ENCODE data around the gene GIMAP2. TPM values are rescaled to one million over a fixed set of nuclear protein-coding genes. Genes with fewer than 3 reads are reported as not detected.

Gene GIMAP2
- total RNA-seq, 1 donor from 2014 or later = 1.9 TPM

DNA sequence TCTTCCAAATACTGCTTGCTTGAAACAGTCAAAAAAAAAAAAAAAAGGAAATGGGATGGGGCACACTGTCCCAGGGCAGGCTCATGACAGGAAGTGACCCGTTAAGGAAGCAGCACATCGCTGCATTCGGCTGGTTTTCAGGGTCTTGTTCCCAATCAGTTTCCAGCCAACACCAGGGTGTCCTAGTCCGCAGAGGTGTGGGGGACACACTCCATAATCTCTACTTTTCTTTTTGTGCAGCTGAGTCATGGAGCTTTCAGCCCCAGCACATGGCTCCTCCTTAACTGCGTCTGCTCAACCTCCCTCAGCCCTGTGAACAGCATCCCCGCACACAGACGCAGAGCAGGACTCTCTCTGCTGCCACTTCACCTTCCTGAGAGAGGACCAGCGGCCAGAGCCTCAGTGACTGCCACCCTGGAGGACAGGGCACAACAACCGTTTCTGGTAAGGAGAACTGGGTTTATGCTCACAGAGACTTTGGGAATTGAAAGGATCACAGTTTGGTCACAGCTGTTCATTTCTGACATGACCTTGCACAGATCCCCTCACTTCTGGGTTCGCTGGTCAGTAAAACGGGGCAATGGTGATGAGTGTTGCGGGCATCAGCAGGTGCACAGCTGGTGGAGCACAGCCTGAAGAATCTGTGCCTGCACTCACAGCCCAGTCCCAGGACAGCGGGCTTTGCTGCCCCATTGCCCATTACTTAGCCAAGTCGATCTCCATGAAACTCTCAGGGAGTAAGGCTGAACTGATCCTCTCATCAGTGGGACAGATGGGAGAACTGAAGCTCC lies 52.0 kb downstream of the GIMAP2 start, which contains the start of gene GIMAP5:
Gene GIMAP5 (plus strand): TSS at position 154 of the 791 bp plus-strand sequence. CDS start 3,467 bp downstream, outside the sequence.
- H3K4me3 Mint-ChIP-seq (ENCODE audit: unreplicated experiment) = peak within 1 kb of the TSS; percentile 94
- H3K27me3 Mint-ChIP-seq (ENCODE audit: unreplicated experiment) = peaks cover 3% of the 10 kb centered on the region
- no peak for DNase-seq (ENCODE audit: low spot score)
- H3K36me3 Mint-ChIP-seq (ENCODE audit: low read depth, unreplicated experiment) = peaks cover 51% of the 10 kb centered on the region
- H3K27ac Mint-ChIP-seq (ENCODE audit: unreplicated experiment) = peak within 1 kb of the TSS; percentile 50
- peaks cover 4% of the 10 kb centered on the region for H3K9me3 Mint-ChIP-seq (ENCODE audit: unreplicated experiment)
- H3K4me1 Mint-ChIP-seq (ENCODE audit: unreplicated experiment) = peaks cover 71% of the 10 kb centered on the region
- TF ChIP-seq, protein P1, sequence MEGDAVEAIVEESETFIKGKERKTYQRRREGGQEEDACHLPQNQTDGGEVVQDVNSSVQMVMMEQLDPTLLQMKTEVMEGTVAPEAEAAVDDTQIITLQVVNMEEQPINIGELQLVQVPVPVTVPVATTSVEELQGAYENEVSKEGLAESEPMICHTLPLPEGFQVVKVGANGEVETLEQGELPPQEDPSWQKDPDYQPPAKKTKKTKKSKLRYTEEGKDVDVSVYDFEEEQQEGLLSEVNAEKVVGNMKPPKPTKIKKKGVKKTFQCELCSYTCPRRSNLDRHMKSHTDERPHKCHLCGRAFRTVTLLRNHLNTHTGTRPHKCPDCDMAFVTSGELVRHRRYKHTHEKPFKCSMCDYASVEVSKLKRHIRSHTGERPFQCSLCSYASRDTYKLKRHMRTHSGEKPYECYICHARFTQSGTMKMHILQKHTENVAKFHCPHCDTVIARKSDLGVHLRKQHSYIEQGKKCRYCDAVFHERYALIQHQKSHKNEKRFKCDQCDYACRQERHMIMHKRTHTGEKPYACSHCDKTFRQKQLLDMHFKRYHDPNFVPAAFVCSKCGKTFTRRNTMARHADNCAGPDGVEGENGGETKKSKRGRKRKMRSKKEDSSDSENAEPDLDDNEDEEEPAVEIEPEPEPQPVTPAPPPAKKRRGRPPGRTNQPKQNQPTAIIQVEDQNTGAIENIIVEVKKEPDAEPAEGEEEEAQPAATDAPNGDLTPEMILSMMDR (IDR thresholded peaks at IDR 0.05; ENCODE audit: unreplicated experiment) = no peak

DNA sequence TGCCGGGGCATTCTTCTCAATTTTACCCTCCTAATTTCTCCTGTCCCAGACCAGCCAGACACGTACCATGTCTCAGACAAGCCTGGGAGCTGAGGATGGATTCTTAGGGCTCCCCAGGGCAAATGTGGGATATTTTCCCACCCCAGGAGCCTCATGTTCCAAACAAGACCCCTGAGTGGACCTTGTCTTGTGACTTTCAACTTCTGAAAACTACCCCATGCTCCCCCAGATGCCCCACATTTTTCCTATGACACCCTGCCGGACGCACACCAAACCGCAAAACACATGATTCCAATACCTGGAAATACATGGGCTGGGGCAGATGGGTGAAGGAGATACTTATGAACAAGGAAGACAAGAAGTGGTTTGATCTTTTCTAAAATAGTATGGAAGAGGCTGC lies 52.6 kb downstream of the GIMAP2 start:
- Mint-ChIP-seq H3K9me3 (ENCODE audit: unreplicated experiment) (peaks cover 4% of the 10 kb centered on the region), H3K36me3 (ENCODE audit: low read depth, unreplicated experiment) (peaks cover 52% of the 10 kb centered on the region), H3K4me1 (ENCODE audit: unreplicated experiment) (peaks cover 77% of the 10 kb centered on the region), H3K4me3 (ENCODE audit: unreplicated experiment) (peak overlapping the region; percentile 94), H3K27me3 (ENCODE audit: unreplicated experiment) (peaks cover 5% of the 10 kb centered on the region), H3K27ac (ENCODE audit: unreplicated experiment) (peak overlapping the region; percentile 50)
- DNase-seq (ENCODE audit: low spot score) = no peak
- TF ChIP-seq, protein P1 (IDR thresholded peaks at IDR 0.05; ENCODE audit: unreplicated experiment) = no peak

- TF ChIP-seq, protein P1 (IDR thresholded peaks at IDR 0.05; ENCODE audit: unreplicated experiment) = no peak
- Mint-ChIP-seq H3K4me1 (ENCODE audit: unreplicated experiment) (peaks cover 82% of the 10 kb centered on the region), H3K27me3 (ENCODE audit: unreplicated experiment) (peaks cover 5% of the 10 kb centered on the region), H3K36me3 (ENCODE audit: low read depth, unreplicated experiment) (peaks cover 54% of the 10 kb centered on the region), H3K4me3 (ENCODE audit: unreplicated experiment) (peak overlapping the region; percentile 94), H3K9me3 (ENCODE audit: unreplicated experiment) (peaks cover 4% of the 10 kb centered on the region), H3K27ac (ENCODE audit: unreplicated experiment) (peak overlapping the region; percentile 50)
- DNase-seq (ENCODE audit: low spot score) = no peak
Measured at GRCh38 chr7:150738591-150739001, 53.1 kb downstream of the GIMAP2 start.

GRCh38 chr7:150739033-150739432 lies 53.5 kb downstream of the GIMAP2 start:
- Mint-ChIP-seq H3K9me3 (ENCODE audit: unreplicated experiment) (peaks cover 4% of the 10 kb centered on the region), H3K27me3 (ENCODE audit: unreplicated experiment) (peaks cover 5% of the 10 kb centered on the region)

More at GRCh38 chr7:150739033-150739432, 53.5 kb downstream of the GIMAP2 start:
- TF ChIP-seq, protein P1 (IDR thresholded peaks at IDR 0.05; ENCODE audit: unreplicated experiment) = no peak
- Mint-ChIP-seq H3K27ac (ENCODE audit: unreplicated experiment) (peak overlapping the region; percentile 37), H3K4me3 (ENCODE audit: unreplicated experiment) (peak overlapping the region; percentile 94), H3K36me3 (ENCODE audit: low read depth, unreplicated experiment) (peaks cover 59% of the 10 kb centered on the region), H3K4me1 (ENCODE audit: unreplicated experiment) (peaks cover 85% of the 10 kb centered on the region)
- no peak for DNase-seq (ENCODE audit: low spot score)
